HepG2 (cell line): ENCODE data around the gene MYOZ3. TPM values are rescaled to one million over a fixed set of nuclear protein-coding genes. Genes with fewer than 3 reads are reported as not detected.

ENCODE experiments used
- ATAC-seq: fragments of 200-7000 bp; cut with Tn5 transposase; 3 replicates; pipeline ENCODE4 v1.9.1; 2020; ENCODE audit warnings: mild to moderate bottlenecking, moderate library complexity
- BruUV-seq: library from RNA; stranded (reverse); fragments of 400-500 nt; replicated peaks from 2 replicates; lab custom pipeline; 2021; lab: Mats Ljungman, UMichigan
- CTCF ChIA-PET: fragments of 300-600 bp; formaldehyde crosslinking; extraction: SDS; loops from one replicate; lab custom pipeline; 2021; ENCODE audit warnings: low total read pairs, inconsistent platforms, low intra/inter-chr PET ratio; lab: Yijun Ruan, JAX
- POLR2A ChIA-PET: fragments of 350-600 bp; sonication (Branson Sonifier 250); formaldehyde crosslinking; loops from one replicate; lab custom pipeline; 2020; ENCODE audit warnings: antibody characterized with exemption, inconsistent platforms; lab: Yijun Ruan, JAX
- DNase-seq: peaks from one replicate; pipeline ENCODE4 v3.0.0-alpha.2; 2015; ENCODE audit warnings: low spot score
- FAIRE-seq: peaks from 3 replicates; lab custom pipeline; 2011; peaks lifted over from hg19 to GRCh38; lab: Jason Lieb, UNC
- H2AFZ ChIP-seq: one replicate; pipeline ENCODE4 v1.6.1; 2011; ENCODE audit warnings: low read length, inconsistent platforms
- H3K27ac ChIP-seq: fragments of 300-600 bp; 3 replicates; pipeline ENCODE4 v1.8.0; 2011; ENCODE audit warnings: mixed run types, mild to moderate bottlenecking, mixed read lengths, low read length, inconsistent platforms; ENCODE audit not compliant: insufficient read depth; ENCODE audit errors: extremely low read length
- H3K27me3 ChIP-seq, 2 experiments: fragments of 200-600 bp in 1 of 2; 2 replicates in 1 of 2; 3 replicates in 1 of 2; pipeline versions ENCODE4 v1.6.0 to v1.8.0; 2011; ENCODE audit warnings: low read length in 2 of 2, mild to moderate bottlenecking in 2 of 2, moderate library complexity in 2 of 2, inconsistent platforms in 1 of 2; ENCODE audit not compliant: insufficient read depth in 2 of 2, control insufficient read depth in 1 of 2
- H3K36me3 ChIP-seq, 2 experiments: fragments of 200-600 bp in 1 of 2; replicated peaks in 1 of 2; 2 replicates in 1 of 2; 3 replicates in 1 of 2; pipeline versions ENCODE4 v1.5.1 to v1.8.0; 2011; ENCODE audit warnings: low read length in 2 of 2, inconsistent platforms in 1 of 2; ENCODE audit not compliant: insufficient read depth in 2 of 2, control insufficient read depth in 1 of 2
- H3K4me1 ChIP-seq: 2 replicates; pipeline ENCODE4 v1.5.1; 2012; ENCODE audit warnings: low read length, inconsistent platforms; ENCODE audit not compliant: insufficient read depth
- H3K4me2 ChIP-seq: 2 replicates; pipeline ENCODE4 v1.6.0; 2011; ENCODE audit warnings: low read depth, low read length, inconsistent platforms
- H3K4me3 ChIP-seq, 3 experiments: fragments of 200-600 bp in 1 of 3; sonication (generic), shearing (Covaris generic) in 1 of 3; replicated peaks in 1 of 3; 2 replicates each; pipeline ENCODE4 v1.5.1; 2011 to 2016; ENCODE audit warnings: low read length in 3 of 3, inconsistent platforms in 2 of 3, low read depth in 2 of 3, mild to moderate bottlenecking in 2 of 3, control low read depth in 1 of 3, mixed read lengths in 1 of 3; ENCODE audit not compliant: insufficient read depth in 1 of 3
- H3K79me2 ChIP-seq: one replicate; pipeline ENCODE4 v1.6.1; 2011; ENCODE audit warnings: low read length, inconsistent platforms; ENCODE audit not compliant: insufficient read depth
- H3K9ac ChIP-seq: 2 replicates; pipeline ENCODE4 v1.6.0; 2011; ENCODE audit warnings: mild to moderate bottlenecking, low read depth, low read length, inconsistent platforms; ENCODE audit not compliant: insufficient read depth
- H3K9me3 ChIP-seq: 2 replicates; pipeline ENCODE4 v1.5.1; 2012; ENCODE audit warnings: mild to moderate bottlenecking, low read length
- H4K20me1 ChIP-seq: 2 replicates; pipeline ENCODE4 v1.6.0; 2011; ENCODE audit warnings: inconsistent platforms, mild to moderate bottlenecking, low read length, moderate library complexity; ENCODE audit not compliant: insufficient read depth
- ARNT2 ChIP-seq: sonication (generic); formaldehyde crosslinking; IDR thresholded peaks from 2 replicates; pipeline ENCODE4 v1.8.0; 2022; ENCODE audit warnings: mild to moderate bottlenecking, low read depth, missing genetic modification reagents, moderate library complexity
- DMAP1 ChIP-seq: IDR thresholded peaks from 2 replicates; pipeline ENCODE4 v1.6.1; 2016
- FOSL2 ChIP-seq: sonication (generic); formaldehyde crosslinking; IDR thresholded peaks from 2 replicates; pipeline ENCODE4 v1.4.0; 2020; ENCODE audit warnings: missing genetic modification reagents
- HNF1A ChIP-seq, 2 experiments: sonication (generic) in 1 of 2; formaldehyde crosslinking in 1 of 2; IDR thresholded peaks; 2 replicates each; pipeline versions ENCODE4 v1.4.0 to v1.6.1; 2016 to 2020; ENCODE audit warnings: borderline replicate concordance in 1 of 2, low read depth in 1 of 2, mild to moderate bottlenecking in 1 of 2, missing genetic modification reagents in 1 of 2
- HOXA7 ChIP-seq: sonication (generic); formaldehyde crosslinking; IDR thresholded peaks from 2 replicates; pipeline ENCODE4 v1.8.1; 2022; ENCODE audit warnings: mild to moderate bottlenecking, missing genetic modification reagents, moderate library complexity
- HOXD1 ChIP-seq: sonication (generic); formaldehyde crosslinking; IDR thresholded peaks from 2 replicates; pipeline ENCODE4 v1.5.0; 2020; ENCODE audit warnings: missing genetic modification reagents
- PITX1 ChIP-seq: sonication (generic); formaldehyde crosslinking; IDR thresholded peaks from 2 replicates; pipeline ENCODE4 v1.5.1; 2020; ENCODE audit warnings: mild to moderate bottlenecking, missing genetic modification reagents
- RFX1 ChIP-seq: fragments of 450-650 bp; IDR thresholded peaks from 2 replicates; pipeline ENCODE4 v1.6.1; 2017
- RFX5 ChIP-seq: IDR thresholded peaks from 2 replicates; pipeline ENCODE4 v1.6.1; 2011; ENCODE audit warnings: low read depth, low read length, improper control_type of control experiment
- ZBTB26 ChIP-seq: IDR thresholded peaks from 2 replicates; pipeline ENCODE4 v1.6.1; 2016; ENCODE audit warnings: missing compliant biosample characterization, missing genetic modification reagents, borderline replicate concordance
- ZBTB3 ChIP-seq: sonication (generic); formaldehyde crosslinking; IDR thresholded peaks from 2 replicates; pipeline ENCODE4 v1.4.0; 2020; ENCODE audit warnings: low read depth, mild to moderate bottlenecking, moderate library complexity, missing genetic modification reagents, borderline replicate concordance
- ZNF512B ChIP-seq: sonication (generic); formaldehyde crosslinking; IDR thresholded peaks from 2 replicates; pipeline ENCODE4 v1.5.1; 2020; ENCODE audit warnings: missing genetic modification reagents, mild to moderate bottlenecking, borderline replicate concordance
- ZNF530 ChIP-seq: sonication (generic); formaldehyde crosslinking; IDR thresholded peaks from 2 replicates; pipeline ENCODE4 v1.5.0; 2020; ENCODE audit warnings: low read depth, mild to moderate bottlenecking, missing genetic modification reagents
- ZSCAN12 ChIP-seq: sonication (generic); formaldehyde crosslinking; IDR thresholded peaks from 2 replicates; pipeline ENCODE4 v1.9.0; 2021; ENCODE audit warnings: mild to moderate bottlenecking, missing genetic modification reagents
- WGBS: methylation state at CpG from one replicate; pipeline ENCODE4 v1.1.6; 2017; ENCODE audit warnings: low lambda C conversion rate; 5-methylcytosine and 5-hydroxymethylcytosine counted together
- in situ Hi-C: cut with HindIII; loops from 2 replicates; pipeline ENCODE4 v1.10.0; 2017; ENCODE audit warnings: low pct_unique_long_range_greater_than_20kb; ENCODE audit not compliant: extremely low pct_ligation_motif_present
- intact Hi-C: fragments of 100-400 bp; cut with micrococcal nuclease; formaldehyde crosslinking; loops from one replicate; pipeline ENCODE4 v1.10.0; 2022; ENCODE audit not compliant: unreplicated experiment
- polyA plus RNA-seq, 8 experiments: library from polyadenylated mRNA; depleted of rRNA in 3 of 8; stranded (reverse) in 7 of 8; unstranded in 1 of 8; fragments of >200 nt; fragmentation: Illumina TruSeq in 4 of 8; extraction: Trizol in 4 of 8; gene quantifications; 2 replicates each; pipeline versions ENCODE4 v1.2.1 to v1.2.3, GENCODE V29; 2011 to 2016; ENCODE audit warnings: low read depth in 4 of 8, missing spikeins in 1 of 8, mixed read lengths in 1 of 8; ENCODE audit not compliant: insufficient read depth in 1 of 8
- total RNA-seq, 5 experiments: library from RNA; depleted of rRNA; stranded (reverse); fragments of >200 nt; fragmentation: Illumina TruSeq; extraction: Trizol; gene quantifications; 2 replicates each; pipeline ENCODE4 v1.2.3, GENCODE V29; 2016; ENCODE audit warnings: low read depth in 1 of 5

The MYOZ3 gene
- total and polyA plus RNA-seq, 2 of the 13 experiments (the other 11 are each of a cell fraction or from before 2014, with no cell fraction given), result 0.05 TPM; not detected in 1

GRCh38 chr5:150631326-150631701 is 29.7 kb upstream of the MYOZ3 start (continued):
- no peak for TF ChIP-seq ZBTB26 (CRISPR knock-in tag)
- TF ChIP-seq RFX1, result no peak

- ChIA-PET CTCF (no interaction called here), POLR2A (no interaction called here)
- Histone ChIP-seq H4K20me1 (no peaks in the 10 kb centered on the region), H2AFZ (no peak overlapping the region), H3K27ac (no peak overlapping the region), H3K79me2 (no peaks in the 10 kb centered on the region), H3K4me1 (peaks cover 23% of the 10 kb centered on the region), H3K36me3 (no peaks in the 10 kb centered on the region), H3K9me3 (no peaks in the 10 kb centered on the region), H3K27me3 (no peaks in the 10 kb centered on the region; a peak in 1 of 5 replicates), H3K4me3 (no peak overlapping the region), H3K4me2 (no peak overlapping the region), H3K9ac (no peak overlapping the region)
- WGBS, result 30% methylated on average over 6 of the region's 10 CpGs
- intact Hi-C loops (loop anchor here (10.0 kb wide), 1 partner anchor 168 kb away; no protein-coding TSS in a partner anchor), in situ Hi-C loops (no loop called here)
- no TSS peak for BruUV-seq
- ATAC-seq (no peak), FAIRE-seq (no peak), DNase-seq (no peak)
- no peak for TF ChIP-seq ZNF512B (CRISPR knock-in tag)
- no peak for TF ChIP-seq RFX5
- no peak for TF ChIP-seq ZBTB3
- no peak for TF ChIP-seq HOXD1
- TF ChIP-seq ZNF530 (CRISPR knock-in tag), result no peak
- TF ChIP-seq ARNT2 (CRISPR knock-in tag), result no peak
- no peak for TF ChIP-seq ZSCAN12 (CRISPR knock-in tag)
- TF ChIP-seq HOXA7, result no peak
- no peak for TF ChIP-seq DMAP1 (CRISPR knock-in tag)
- TF ChIP-seq FOSL2, result no peak
- no peak for TF ChIP-seq HNF1A (IDR thresholded peaks at IDR 0.05; ENCODE audit: low read depth)
- no peak for TF ChIP-seq HNF1A (CRISPR knock-in tag; IDR thresholded peaks at IDR 0.05; ENCODE audit: borderline replicate concordance)
- TF ChIP-seq PITX1 (CRISPR knock-in tag), result no peak
Measured at GRCh38 chr5:150632305-150633160, 28.5 kb upstream of the MYOZ3 start.
